ENCODE measurements around the gene FAM3A. TPM values are rescaled to one million over a fixed set of nuclear protein-coding genes. Genes with fewer than 3 reads are reported as not detected.

FAM3A gene
- 33.1 and 37.7 TPM in 2 replicates for total RNA-seq

GRCh38 chrX:154515966-154516655 is at the start of gene FAM3A:
Gene FAM3A, minus strand, starts transcription at chrX:154516232. Its CDS starts 460 bp downstream, at chrX:154515772.

GRCh38 chrX:154547245-154548027 is 31.4 kb upstream of the FAM3A start, which contains the start of gene IKBKG:
Gene IKBKG, plus strand, starts transcription at chrX:154547620. Its CDS starts 4,383 bp downstream, at chrX:154552003.

GRCh38 chrX:154546354-154547244 is 30.6 kb upstream of the FAM3A start, which contains the start of gene G6PD:
Gene G6PD, minus strand, starts transcription at chrX:154546846. Its CDS starts 691 bp downstream, at chrX:154546155.

GRCh38 chrX:154490414-154491083 is 25.5 kb downstream of the FAM3A start, which contains the start of gene SLC10A3:
Gene SLC10A3, minus strand, starts transcription at chrX:154490629. Its CDS starts 1,689 bp downstream, at chrX:154488940.

GRCh38 chrX:154486396-154487207 is 29.4 kb downstream of the FAM3A start, which contains the start of gene UBL4A:
Gene UBL4A, minus strand, starts transcription at chrX:154486615. Its CDS starts 31 bp downstream, at chrX:154486584.

GRCh38 chrX:154478728-154479622 is 37.1 kb downstream of the FAM3A start, which contains the start of gene LAGE3:
Gene LAGE3, minus strand, starts transcription at chrX:154479281. Its CDS starts 366 bp downstream, at chrX:154478915.

GRCh38 chrX:154458116-154458953 is 57.7 kb downstream of the FAM3A start, which contains the start of gene PLXNA3:
Gene PLXNA3, plus strand, starts transcription at chrX:154458281. Its CDS starts 1,903 bp downstream, at chrX:154460184.

Other genes with a start within 250 kb of the FAM3A start
- not detected in 2 replicates for gene TEX28, start 221.1 kb downstream of the FAM3A start, total RNA-seq
- not detected in 2 replicates for gene TKTL1, start 220.4 kb downstream of the FAM3A start, total RNA-seq
- 745 and 2,487 TPM in 2 replicates for gene FLNA, start 141.6 kb downstream of the FAM3A start, total RNA-seq
- 66.7 and 79.0 TPM in 2 replicates for gene EMD, start 136.9 kb downstream of the FAM3A start, total RNA-seq
- gene RPL10, start 117.9 kb downstream of the FAM3A start, total RNA-seq = 7,452 and 8,826 TPM in 2 replicates
- gene DNASE1L1, start 107.0 kb downstream of the FAM3A start, total RNA-seq = 47.1 and 58.0 TPM in 2 replicates
- gene TAFAZZIN, start 104.7 kb downstream of the FAM3A start, total RNA-seq = 15.8 and 28.1 TPM in 2 replicates
- gene ATP6AP1, start 87.6 kb downstream of the FAM3A start, total RNA-seq = 46.5 and 60.7 TPM in 2 replicates
- 77.9 and 123 TPM in 2 replicates for gene GDI1, start 79.1 kb downstream of the FAM3A start, total RNA-seq
- 40.3 and 53.5 TPM in 2 replicates for gene FAM50A, start 72.1 kb downstream of the FAM3A start, total RNA-seq
- gene PLXNA3, start 58.0 kb downstream of the FAM3A start, total RNA-seq = 7.2 and 14.2 TPM in 2 replicates
- gene LAGE3, start 37.0 kb downstream of the FAM3A start, total RNA-seq = 22.4 and 30.4 TPM in 2 replicates
- 42.8 and 49.4 TPM in 2 replicates for gene UBL4A, start 29.6 kb downstream of the FAM3A start, total RNA-seq
- gene SLC10A3, start 25.6 kb downstream of the FAM3A start, total RNA-seq = 29.9 and 37.5 TPM in 2 replicates
- 172 and 216 TPM in 2 replicates for gene G6PD, start 30.6 kb upstream of the FAM3A start, total RNA-seq
- gene IKBKG, start 31.4 kb upstream of the FAM3A start, total RNA-seq = 29.2 and 58.2 TPM in 2 replicates
- gene CTAG1A, start 68.9 kb upstream of the FAM3A start, total RNA-seq = not detected in 2 replicates
- gene CTAG1B, start 103.0 kb upstream of the FAM3A start, total RNA-seq = not detected in 2 replicates
- not detected in 2 replicates for gene CTAG2, start 137.3 kb upstream of the FAM3A start, total RNA-seq
- gene GAB3, start 234.8 kb upstream of the FAM3A start, total RNA-seq = 0.40 and 1.9 TPM in 2 replicates
- gene DKC1, start 246.6 kb upstream of the FAM3A start, total RNA-seq = 15.6 and 29.2 TPM in 2 replicates

All from epithelial cell of alveolus of lung (primary cell).